GM23248 (cell line): ENCODE results near the gene ECSCR.

Experiments
- EZH2 ChIP-seq: fragments of 200-600 bp; sonication (generic); IDR thresholded peaks from 2 replicates; pipeline ENCODE4 v1.6.1; 2018; ENCODE audit warnings: antibody characterized with exemption, mild to moderate bottlenecking; ENCODE audit not compliant: insufficient read depth, poor library complexity, severe bottlenecking
- EZH2phosphoT487 ChIP-seq: fragments of 200-600 bp; sonication (generic); IDR thresholded peaks from 2 replicates; pipeline ENCODE4 v1.6.1; 2018; ENCODE audit warnings: antibody characterized with exemption, moderate library complexity, mild to moderate bottlenecking, low read depth; ENCODE audit not compliant: insufficient read depth

- TF ChIP-seq EZH2 (no peak), EZH2phosphoT487 (no peak)
Observed at GRCh38 chr5:139472386-139473030, 10.0 kb upstream of the ECSCR start.
